HUDEP-2 (cell line): ENCODE data around the gene C10orf95.
A peak's percentile ranks its signal among the peaks of the same experiment; 100 is the strongest.
"Not testable (repeated sequence)": the region's sequence is repeated elsewhere in the genome, so short reads cannot be mapped to it uniquely, and the experiment has no call there.

Experiments
- DNase-seq, 76 experiments: peaks; one replicate each; lab custom pipeline; 2025; ENCODE audit not compliant: unreplicated experiment in 76 of 76; lab: John Stamatoyannopoulos, UW

Gene C10orf95

GRCh38 chr10:102467318-102467717 lies 16.0 kb upstream of the C10orf95 start:
- DNase-seq, result no peak

GRCh38 chr10:102465466-102465865 lies 14.1 kb upstream of the C10orf95 start:
- DNase-seq, result no peak

GRCh38 chr10:102463983-102464382 lies 12.6 kb upstream of the C10orf95 start:
- no peak for DNase-seq

GRCh38 chr10:102462512-102463054 lies 11.2 kb upstream of the C10orf95 start:
- no peak for DNase-seq

- peak in 74 of 76 experiments; percentile 24 to 93 (median 84) for DNase-seq
Observed at GRCh38 chr10:102461187-102462054, 10.1 kb upstream of the C10orf95 start.

GRCh38 chr10:102460836-102461186 lies 9.5 kb upstream of the C10orf95 start:
- DNase-seq, result no peak

- DNase-seq, result no peak
Observed at GRCh38 chr10:102458656-102459055, 7.3 kb upstream of the C10orf95 start.

- no peak for DNase-seq
Observed at GRCh38 chr10:102457591-102458150, 6.3 kb upstream of the C10orf95 start.

- peak in 11 of 76 experiments; percentile 12 to 49 (median 27) for DNase-seq
Observed at GRCh38 chr10:102455893-102456471, 4.6 kb upstream of the C10orf95 start.

GRCh38 chr10:102454662-102455487 lies 3.5 kb upstream of the C10orf95 start:
- DNase-seq, result not testable (repeated sequence)

- no peak for DNase-seq
Observed at GRCh38 chr10:102453502-102453901, 2.2 kb upstream of the C10orf95 start.

- peak in 25 of 76 experiments; percentile 11 to 65 (median 29) for DNase-seq
Observed at GRCh38 chr10:102452672-102453340, 1.5 kb upstream of the C10orf95 start.

- DNase-seq, result peak in 65 of 76 experiments; percentile 13 to 77 (median 60)
Observed at GRCh38 chr10:102450374-102451104, 804 bp downstream of the C10orf95 start.

- peak in 2 of 76 experiments; percentile 52 to 70 for DNase-seq
Observed at GRCh38 chr10:102450124-102450373, 1.3 kb downstream of the C10orf95 start.

- peak in 75 of 76 experiments; percentile 22 to 90 (median 79) for DNase-seq
Observed at GRCh38 chr10:102449321-102450123, 1.8 kb downstream of the C10orf95 start.

GRCh38 chr10:102444851-102445250 lies 6.5 kb downstream of the C10orf95 start:
- no peak for DNase-seq

- no peak for DNase-seq
Observed at GRCh38 chr10:102438374-102438773, 13.0 kb downstream of the C10orf95 start.

- DNase-seq, result peak in 8 of 76 experiments; percentile 7 to 41 (median 16)
Observed at GRCh38 chr10:102437515-102437914, 13.8 kb downstream of the C10orf95 start.

- peak in 2 of 76 experiments; percentile 13 to 18 for DNase-seq
Observed at GRCh38 chr10:102436312-102436711, 15.0 kb downstream of the C10orf95 start.
